K562 (cell line): ENCODE results near the gene MBD2. TPM values are rescaled to one million over a fixed set of nuclear protein-coding genes. Genes with fewer than 3 reads are reported as not detected.

Source experiments
- CAMTA2 ChIP-seq: fragments of 250-450 bp; sonication (Bioruptor Pico); conservative IDR thresholded peaks from 2 replicates; pipeline ENCODE4 v1.5.1; 2022
- CBX2 ChIP-seq: fragments of 200-600 bp; sonication (generic); IDR thresholded peaks from one replicate; pipeline ENCODE4 v1.6.1; 2012; ENCODE audit warnings: mild to moderate bottlenecking, low read length, inconsistent platforms; ENCODE audit not compliant: insufficient read depth, poor library complexity, severe bottlenecking
- CCAR2 ChIP-seq: fragments of 200-400 bp; formaldehyde crosslinking; IDR thresholded peaks from 2 replicates; pipeline ENCODE4 v1.6.1; 2017; ENCODE audit warnings: mild to moderate bottlenecking, low read depth, low read length
- CHCHD3 ChIP-seq: fragments of 250-450 bp; sonication (Bioruptor Pico); IDR thresholded peaks from 2 replicates; pipeline ENCODE4 v2.1.2; 2022; ENCODE audit warnings: mild to moderate bottlenecking
- FOXJ3 ChIP-seq: sonication (generic); formaldehyde crosslinking; IDR thresholded peaks from 2 replicates; pipeline ENCODE4 v1.4.0; 2020; ENCODE audit warnings: mild to moderate bottlenecking, missing genetic modification reagents
- NRF1 ChIP-seq, 2 experiments: fragments of 450-650 bp; IDR thresholded peaks in 1 of 2; conservative IDR thresholded peaks in 1 of 2; 2 replicates each; pipeline ENCODE4 v1.6.1; 2014; ENCODE audit warnings: mild to moderate bottlenecking in 2 of 2
- TFAM ChIP-seq: fragments of 250-450 bp; sonication (Bioruptor Pico); conservative IDR thresholded peaks from 2 replicates; pipeline ENCODE4 v1.5.0; 2021; ENCODE audit warnings: mild to moderate bottlenecking, moderate library complexity
- ZBTB7A ChIP-seq: IDR thresholded peaks from 2 replicates; pipeline ENCODE4 v1.6.1; 2011; ENCODE audit warnings: low read depth, mild to moderate bottlenecking, low read length, moderate library complexity, borderline replicate concordance; ENCODE audit not compliant: control insufficient read depth
- ZC3H11A ChIP-seq: IDR thresholded peaks from 2 replicates; pipeline ENCODE4 v1.6.1; 2012; ENCODE audit warnings: low read depth, low read length, improper control_type of control experiment
- ZC3H4 ChIP-seq: sonication (generic); formaldehyde crosslinking; IDR thresholded peaks from 2 replicates; pipeline ENCODE4 v1.9.0; 2021; ENCODE audit warnings: missing genetic modification reagents, borderline replicate concordance
- ZC3H8 ChIP-seq: fragments of 450-650 bp; IDR thresholded peaks from 2 replicates; pipeline ENCODE4 v1.6.1; 2017
- polyA plus RNA-seq, 8 experiments: library from polyadenylated mRNA; depleted of rRNA in 4 of 8; stranded (reverse) in 5 of 8; unstranded in 3 of 8; fragments of >200 nt; fragmentation: Nextera tagmentation in 2 of 8; fragmentation: Illumina TruSeq in 1 of 8; extraction: Ambion mirVana in 2 of 8; extraction: Trizol in 1 of 8; gene quantifications; 2 replicates each; pipeline versions ENCODE4 v1.2.1 to v1.2.3, GENCODE V29; 2011 to 2014; ENCODE audit warnings: inconsistent platforms in 1 of 8, missing spikeins in 1 of 8
- total RNA-seq, 7 experiments: library from RNA; depleted of rRNA in 6 of 7; stranded (reverse); fragments of >200 nt in 6 of 7; fragmentation: Illumina TruSeq in 2 of 7; extraction: Trizol in 2 of 7; gene quantifications; 2 replicates each; pipeline versions ENCODE4 v1.2.1 to v1.2.3, GENCODE V29; 2011 to 2021; ENCODE audit warnings: low replicate concordance in 1 of 7
- TF ChIP-seq, protein P1 (sequence below), 2 experiments: fragments of 450-650 bp; IDR thresholded peaks; 2 replicates each; pipeline ENCODE4 v1.6.1; 2016; ENCODE audit warnings: mild to moderate bottlenecking in 2 of 2, borderline replicate concordance in 1 of 2, low read depth in 1 of 2, moderate library complexity in 1 of 2
- TF ChIP-seq, protein P2 (sequence below): sonication (generic); formaldehyde crosslinking; IDR thresholded peaks from 2 replicates; pipeline ENCODE4 v1.9.0; 2022; ENCODE audit warnings: mild to moderate bottlenecking, missing genetic modification reagents

MBD2 gene
- total and polyA plus RNA-seq, 9 of the 15 experiments (the other 6 are each of a cell fraction or from before 2014, with no cell fraction given): 4.4 to 40.2 (median 13.9) TPM

DNA sequence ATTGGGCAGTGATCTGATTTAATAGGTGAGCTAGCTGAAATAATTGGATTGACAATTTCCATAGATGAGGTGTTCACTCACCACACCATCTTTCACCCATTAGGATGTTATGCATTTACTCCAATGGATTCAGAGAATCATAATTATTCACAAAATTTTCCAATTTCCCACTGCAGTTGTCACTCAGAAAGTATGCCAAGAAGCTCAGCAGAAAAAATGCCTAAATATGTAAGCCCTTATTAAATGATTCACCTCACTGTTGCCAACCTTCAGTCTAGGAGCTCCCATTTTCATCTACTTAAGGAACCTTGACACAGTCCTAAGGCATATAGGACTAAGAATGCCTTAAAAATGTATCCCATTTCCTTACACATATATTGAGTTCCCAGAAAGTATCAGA, 94.3 kb downstream of the MBD2 start (continued):
- TF ChIP-seq, protein P1, sequence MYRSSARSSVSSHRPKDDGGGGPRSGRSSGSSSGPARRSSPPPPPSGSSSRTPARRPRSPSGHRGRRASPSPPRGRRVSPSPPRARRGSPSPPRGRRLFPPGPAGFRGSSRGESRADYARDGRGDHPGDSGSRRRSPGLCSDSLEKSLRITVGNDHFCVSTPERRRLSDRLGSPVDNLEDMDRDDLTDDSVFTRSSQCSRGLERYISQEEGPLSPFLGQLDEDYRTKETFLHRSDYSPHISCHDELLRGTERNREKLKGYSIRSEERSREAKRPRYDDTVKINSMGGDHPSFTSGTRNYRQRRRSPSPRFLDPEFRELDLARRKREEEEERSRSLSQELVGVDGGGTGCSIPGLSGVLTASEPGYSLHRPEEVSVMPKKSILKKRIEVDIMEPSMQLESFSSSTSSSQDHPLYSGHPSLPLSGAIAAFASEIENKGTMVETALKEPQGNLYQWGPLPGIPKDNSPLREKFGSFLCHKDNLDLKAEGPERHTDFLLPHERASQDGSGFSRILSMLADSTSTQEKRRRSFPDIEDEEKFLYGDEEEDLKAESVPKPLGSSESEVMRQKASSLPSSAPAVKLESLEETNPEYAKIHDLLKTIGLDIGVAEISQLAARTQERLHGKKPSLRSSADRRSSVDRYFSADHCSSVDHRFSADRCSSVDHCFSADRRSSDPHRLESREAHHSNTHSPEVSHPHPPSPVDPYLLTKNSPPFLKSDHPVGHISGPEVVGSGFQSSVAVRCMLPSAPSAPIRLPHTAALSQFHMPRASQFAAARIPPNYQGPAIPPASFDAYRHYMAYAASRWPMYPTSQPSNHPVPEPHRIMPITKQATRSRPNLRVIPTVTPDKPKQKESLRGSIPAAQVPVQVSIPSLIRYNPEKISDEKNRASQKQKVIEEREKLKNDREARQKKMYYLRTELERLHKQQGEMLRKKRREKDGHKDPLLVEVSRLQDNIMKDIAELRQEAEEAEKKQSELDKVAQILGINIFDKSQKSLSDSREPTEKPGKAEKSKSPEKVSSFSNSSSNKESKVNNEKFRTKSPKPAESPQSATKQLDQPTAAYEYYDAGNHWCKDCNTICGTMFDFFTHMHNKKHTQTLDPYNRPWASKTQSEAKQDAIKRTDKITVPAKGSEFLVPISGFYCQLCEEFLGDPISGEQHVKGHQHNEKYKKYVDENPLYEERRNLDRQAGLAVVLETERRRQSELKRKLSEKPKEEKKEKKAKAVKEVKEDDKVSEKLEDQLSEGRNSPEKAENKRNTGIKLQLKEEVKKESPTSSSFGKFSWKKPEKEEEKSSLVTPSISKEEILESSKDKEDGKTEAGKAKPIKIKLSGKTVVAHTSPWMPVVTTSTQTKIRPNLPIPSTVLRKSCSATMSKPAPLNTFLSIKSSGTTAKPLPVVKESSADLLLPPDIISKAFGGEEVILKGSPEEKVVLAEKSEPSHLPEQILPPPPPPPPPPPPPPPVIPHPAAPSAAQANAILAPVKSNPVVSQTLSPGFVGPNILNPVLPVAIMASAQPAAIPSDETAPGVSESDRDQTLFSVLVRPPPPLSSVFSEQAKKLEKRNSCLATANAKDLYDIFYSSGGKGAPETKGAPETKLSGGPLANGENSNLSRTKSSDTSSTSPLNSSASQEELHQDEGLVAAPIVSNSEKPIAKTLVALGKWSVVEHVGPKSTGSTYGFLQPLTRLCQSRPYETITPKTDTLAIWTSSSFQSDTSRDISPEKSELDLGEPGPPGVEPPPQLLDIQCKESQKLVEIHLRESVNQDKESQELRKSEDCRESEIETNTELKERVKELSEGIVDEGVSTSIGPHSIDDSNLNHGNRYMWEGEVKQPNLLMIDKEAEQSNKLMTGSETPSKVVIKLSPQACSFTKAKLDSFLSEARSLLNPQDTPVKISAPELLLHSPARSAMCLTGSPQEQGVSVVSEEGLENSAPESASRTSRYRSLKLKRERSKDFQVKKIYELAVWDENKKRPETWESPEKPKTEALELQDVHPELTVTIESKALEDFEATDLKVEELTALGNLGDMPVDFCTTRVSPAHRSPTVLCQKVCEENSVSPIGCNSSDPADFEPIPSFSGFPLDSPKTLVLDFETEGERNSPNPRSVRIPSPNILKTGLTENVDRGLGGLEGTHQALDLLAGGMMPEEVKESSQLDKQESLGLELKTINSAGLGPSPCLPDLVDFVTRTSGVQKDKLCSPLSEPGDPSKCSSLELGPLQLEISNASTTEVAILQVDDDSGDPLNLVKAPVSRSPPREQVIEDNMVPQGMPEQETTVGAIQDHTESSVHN (IDR thresholded peaks at IDR 0.05; ENCODE audit: borderline replicate concordance in 1 of 2, low read depth in 1 of 2): no peak
- no peak for TF ChIP-seq CHCHD3 (CRISPR knock-in tag)
- TF ChIP-seq FOXJ3 (CRISPR knock-in tag): no peak
- no peak for TF ChIP-seq CBX2
- TF ChIP-seq, protein P2, sequence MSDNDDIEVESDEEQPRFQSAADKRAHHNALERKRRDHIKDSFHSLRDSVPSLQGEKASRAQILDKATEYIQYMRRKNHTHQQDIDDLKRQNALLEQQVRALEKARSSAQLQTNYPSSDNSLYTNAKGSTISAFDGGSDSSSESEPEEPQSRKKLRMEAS (CRISPR knock-in tag): no peak
- TF ChIP-seq ZC3H4: no peak
- no peak for TF ChIP-seq CCAR2
- no peak for TF ChIP-seq ZC3H11A
- no peak for TF ChIP-seq TFAM (CRISPR knock-in tag)
- TF ChIP-seq CAMTA2 (CRISPR knock-in tag): no peak
- no peak for TF ChIP-seq NRF1 (conservative IDR thresholded peaks at IDR 0.05 in 1 of 2, IDR thresholded peaks at IDR 0.05 in 1 of 2)
- TF ChIP-seq ZC3H8: no peak
- TF ChIP-seq ZBTB7A: no peak
- TF ChIP-seq, all 486 proteins: peak for 0
